Body of pancreas (tissue), 4 donors: ENCODE measurements around the gene UNC45B. TPM values are rescaled to one million over a fixed set of nuclear protein-coding genes. Genes with fewer than 3 reads are reported as not detected.

ENCODE experiments used
- ATAC-seq: fragments of 150-250 bp; one replicate; pipeline ENCODE4 v1.9.1; 2016
- DNase-seq, 4 donors: peaks; one replicate each; pipeline ENCODE4 v3.0.0-alpha.2; 2019
- H3K27ac ChIP-seq, 4 donors: fragments of 200-600 bp; sonication (generic); 1 replicate in 3 of 4; 2 replicates in 1 of 4; pipeline versions ENCODE4 v1.5.1 to v1.6.1; 2016 to 2019; ENCODE audit warnings: mild to moderate bottlenecking in 1 of 4, mixed read lengths in 1 of 4, moderate library complexity in 1 of 4
- H3K27me3 ChIP-seq, 2 donors: fragments of 200-600 bp; sonication (generic); one replicate each; pipeline ENCODE4 v1.6.0; 2016; ENCODE audit warnings: mild to moderate bottlenecking in 1 of 2
- H3K36me3 ChIP-seq, 2 donors: fragments of 200-600 bp; sonication (generic); replicated peaks in 1 of 2; 2 replicates each; pipeline ENCODE4 v1.5.1; 2016; ENCODE audit warnings: low read depth in 2 of 2; ENCODE audit not compliant: insufficient read depth in 1 of 2
- H3K4me1 ChIP-seq: fragments of 200-600 bp; sonication (generic); one replicate; pipeline ENCODE4 v1.6.0; 2016
- H3K4me3 ChIP-seq, 2 donors: fragments of 200-600 bp; sonication (generic); 1 replicate in 1 of 2; 2 replicates in 1 of 2; pipeline ENCODE4 v1.5.1; 2016 to 2019
- H3K9me3 ChIP-seq, 3 donors: fragments of 200-600 bp; sonication (generic); 1 replicate in 2 of 3; 2 replicates in 1 of 3; pipeline ENCODE4 v1.5.1; 2016
- POLR2A ChIP-seq, 3 donors: fragments of 450-650 bp; IDR thresholded peaks; one replicate each; pipeline ENCODE4 v1.6.1; 2016; ENCODE audit warnings: antibody characterized with exemption in 3 of 3, mild to moderate bottlenecking in 2 of 3
- WGBS, 2 donors: methylation state at CpG; one replicate each; pipeline ENCODE4 v1.1.5; 2017; 5-methylcytosine and 5-hydroxymethylcytosine counted together
- intact Hi-C: fragments of 100-400 bp; cut with DNase I; formaldehyde crosslinking; loops from one replicate; pipeline ENCODE4 v1.15.1; 2023
- total RNA-seq, 2 donors: library from RNA; depleted of rRNA; stranded (reverse); fragments of >200 nt; gene quantifications; one replicate each; pipeline ENCODE4 v1.1.0, GENCODE V29; 2016
- TF ChIP-seq, protein P1 (sequence below), 7 experiments: fragments of 450-650 bp in 4 of 7; fragments of 200-600 bp in 3 of 7; sonication (generic) in 3 of 7; IDR thresholded peaks; one replicate each; pipeline ENCODE4 v1.5.1; 2016 to 2019; ENCODE audit warnings: antibody characterized with exemption in 7 of 7

UNC45B gene
- total RNA-seq, 2 donors from 2014 or later: not detected

- no peaks in the 10 kb centered on the region for H3K27me3 ChIP-seq
- H3K4me3 ChIP-seq: no peak overlapping the region
- no peak overlapping the region for H3K27ac ChIP-seq
- peaks cover 4 to 23% of the 10 kb centered on the region in 2 donors for H3K36me3 ChIP-seq
- WGBS, 2 donors: 88 to 89% methylated on average over 5 of the region's 5 CpGs
- ATAC-seq: no peak
- H3K4me1 ChIP-seq: no peaks in the 10 kb centered on the region
- no peak for DNase-seq
- TF ChIP-seq POLR2A (IDR thresholded peaks at IDR 0.05): no peak
- TF ChIP-seq, protein P1, sequence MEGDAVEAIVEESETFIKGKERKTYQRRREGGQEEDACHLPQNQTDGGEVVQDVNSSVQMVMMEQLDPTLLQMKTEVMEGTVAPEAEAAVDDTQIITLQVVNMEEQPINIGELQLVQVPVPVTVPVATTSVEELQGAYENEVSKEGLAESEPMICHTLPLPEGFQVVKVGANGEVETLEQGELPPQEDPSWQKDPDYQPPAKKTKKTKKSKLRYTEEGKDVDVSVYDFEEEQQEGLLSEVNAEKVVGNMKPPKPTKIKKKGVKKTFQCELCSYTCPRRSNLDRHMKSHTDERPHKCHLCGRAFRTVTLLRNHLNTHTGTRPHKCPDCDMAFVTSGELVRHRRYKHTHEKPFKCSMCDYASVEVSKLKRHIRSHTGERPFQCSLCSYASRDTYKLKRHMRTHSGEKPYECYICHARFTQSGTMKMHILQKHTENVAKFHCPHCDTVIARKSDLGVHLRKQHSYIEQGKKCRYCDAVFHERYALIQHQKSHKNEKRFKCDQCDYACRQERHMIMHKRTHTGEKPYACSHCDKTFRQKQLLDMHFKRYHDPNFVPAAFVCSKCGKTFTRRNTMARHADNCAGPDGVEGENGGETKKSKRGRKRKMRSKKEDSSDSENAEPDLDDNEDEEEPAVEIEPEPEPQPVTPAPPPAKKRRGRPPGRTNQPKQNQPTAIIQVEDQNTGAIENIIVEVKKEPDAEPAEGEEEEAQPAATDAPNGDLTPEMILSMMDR (IDR thresholded peaks at IDR 0.05): no peak
- intact Hi-C loops: no loop called here
- H3K9me3 ChIP-seq: no peaks in the 10 kb centered on the region
Observed at GRCh38 chr17:35129973-35130351, 17.7 kb upstream of the UNC45B start.

- DNase-seq (no peak), ATAC-seq (no peak)
- Histone ChIP-seq H3K4me1 (no peaks in the 10 kb centered on the region), H3K36me3 (peaks cover 8 to 26% of the 10 kb centered on the region in 2 donors), H3K27me3 (no peaks in the 10 kb centered on the region), H3K9me3 (no peaks in the 10 kb centered on the region), H3K4me3 (no peak overlapping the region), H3K27ac (no peak overlapping the region)
- WGBS, 2 donors: 87 to 91% methylated on average over 1 to 3 of the region's 3 CpGs
- intact Hi-C loops: no loop called here
- TF ChIP-seq, protein P1 (IDR thresholded peaks at IDR 0.05): no peak
Observed at GRCh38 chr17:35130392-35130791, 17.2 kb upstream of the UNC45B start.

- ATAC-seq: no peak
- no peaks in the 10 kb centered on the region for H3K4me1 ChIP-seq
- no peak for DNase-seq
- H3K36me3 ChIP-seq: peaks cover 10 to 38% of the 10 kb centered on the region in 2 donors
- TF ChIP-seq, protein P1 (IDR thresholded peaks at IDR 0.05): no peak
- no peak for TF ChIP-seq POLR2A (IDR thresholded peaks at IDR 0.05)
- no peaks in the 10 kb centered on the region for H3K27me3 ChIP-seq
- intact Hi-C loops: no loop called here
- H3K9me3 ChIP-seq: no peaks in the 10 kb centered on the region
- no peak overlapping the region for H3K27ac ChIP-seq
- 67 to 77% methylated on average over 5 to 10 of the region's 10 CpGs for WGBS, 2 donors
- no peak overlapping the region for H3K4me3 ChIP-seq
Observed at GRCh38 chr17:35132099-35132498, 15.5 kb upstream of the UNC45B start.

- Histone ChIP-seq H3K27me3 (no peaks in the 10 kb centered on the region), H3K4me3 (no peak overlapping the region), H3K27ac (no peak overlapping the region), H3K4me1 (no peaks in the 10 kb centered on the region), H3K36me3 (peaks cover 10 to 41% of the 10 kb centered on the region in 2 donors), H3K9me3 (no peaks in the 10 kb centered on the region)
- no peak for TF ChIP-seq POLR2A (IDR thresholded peaks at IDR 0.05)
- TF ChIP-seq, protein P1 (IDR thresholded peaks at IDR 0.05): no peak
- 88 to 96% methylated on average over 15 to 22 of the region's 22 CpGs for WGBS, 2 donors
- DNase-seq (no peak), ATAC-seq (no peak)
- intact Hi-C loops: no loop called here
Observed at GRCh38 chr17:35132816-35133550, 14.6 kb upstream of the UNC45B start.

GRCh38 chr17:35135322-35135721 lies 12.3 kb upstream of the UNC45B start:
- H3K4me1 ChIP-seq: peaks cover 2% of the 10 kb centered on the region
- no peak overlapping the region for H3K4me3 ChIP-seq
- H3K36me3 ChIP-seq: peaks cover 10 to 49% of the 10 kb centered on the region in 2 donors
- WGBS, 2 donors: 77 to 83% methylated on average over 6 of the region's 6 CpGs
- ATAC-seq (no peak), DNase-seq (no peak)
- intact Hi-C loops: no loop called here
- no peak overlapping the region for H3K27ac ChIP-seq
- TF ChIP-seq, protein P1 (IDR thresholded peaks at IDR 0.05): no peak
- no peak for TF ChIP-seq POLR2A (IDR thresholded peaks at IDR 0.05)
- no peaks in the 10 kb centered on the region for H3K27me3 ChIP-seq
- no peaks in the 10 kb centered on the region for H3K9me3 ChIP-seq
